Anterior cingulate cortex (tissue), 58 donors: ENCODE data around the gene CDR2L.
"Not testable (repeated sequence)": the region's sequence is repeated elsewhere in the genome, so short reads cannot be mapped to it uniquely, and the experiment has no call there.

Experiments used
- DNase-seq, 58 donors: peaks; one replicate each; lab custom pipeline; 2025; lab: John Stamatoyannopoulos, UW

Gene CDR2L

GRCh38 chr17:75033346-75034235 is 46.2 kb downstream of the CDR2L start:
- DNase-seq: peak; percentile 48 to 94 (median 84)

- DNase-seq: peak in 55 of 58 donors; percentile 48 to 91 (median 79)
Observed at GRCh38 chr17:75034236-75034908, 46.9 kb downstream of the CDR2L start.

GRCh38 chr17:75036643-75037268 is 49.3 kb downstream of the CDR2L start:
- DNase-seq: peak in 36 of 58 donors; percentile 14 to 71 (median 42)

- DNase-seq: no peak
Observed at GRCh38 chr17:75039238-75039637, 51.8 kb downstream of the CDR2L start.

GRCh38 chr17:75041656-75042280 is 54.3 kb downstream of the CDR2L start:
- DNase-seq: no peak

- not testable (repeated sequence) for DNase-seq
Observed at GRCh38 chr17:75043789-75044188, 56.4 kb downstream of the CDR2L start.

- DNase-seq: no peak
Observed at GRCh38 chr17:75044716-75045115, 57.3 kb downstream of the CDR2L start.

GRCh38 chr17:75045946-75046406 is 58.5 kb downstream of the CDR2L start:
- DNase-seq: not testable (repeated sequence)

GRCh38 chr17:75046407-75047289 is 59.2 kb downstream of the CDR2L start, which contains the start of the genes ATP5PD and KCTD2:
TSS of gene ATP5PD (minus strand) at chr17:75046969. CDS start at chr17:75042650, 4,319 bp downstream.
TSS of gene KCTD2 (plus strand) at chr17:75047225. CDS start at chr17:75047251, 26 bp downstream.
- peak; percentile 73 to 98 (median 94) for DNase-seq

GRCh38 chr17:75047398-75048098 is 60.1 kb downstream of the CDR2L start:
- DNase-seq: peak in 16 of 58 donors; percentile 7 to 57 (median 30)

GRCh38 chr17:75048249-75048878 is 60.9 kb downstream of the CDR2L start:
- peak in 23 of 58 donors; percentile 6 to 67 (median 30) for DNase-seq

- no peak for DNase-seq
Observed at GRCh38 chr17:75049057-75049456, 61.6 kb downstream of the CDR2L start.

- DNase-seq: no peak
Observed at GRCh38 chr17:75049706-75050105, 62.3 kb downstream of the CDR2L start.

- DNase-seq: no peak
Observed at GRCh38 chr17:75051941-75052340, 64.5 kb downstream of the CDR2L start.
